ENCODE measurements around the gene NOPCHAP1.

GRCh38 chr12:104959335-104959841 lies 26.7 kb upstream of the NOPCHAP1 start:
- TF ChIP-seq EZH2phosphoT487 (IDR thresholded peaks at IDR 0.05; ENCODE audit: borderline replicate concordance) (no peak), CTCF (conservative IDR thresholded peaks at IDR 0.05; ENCODE audit: low read length) (no peak)
